GM21367 (cell line): Measurements from ENCODE around the gene SLC7A10.

Experiments used
- ATAC-seq: cut with Tn5 transposase; IDR thresholded peaks from one replicate; pipeline ENCODE4 v1.9.1; 2021; ENCODE audit not compliant: unreplicated experiment

Gene SLC7A10

GRCh38 chr19:33225458-33225926 lies at the start of gene SLC7A10:
Gene SLC7A10 (minus strand): TSS chr19:33225850. CDS start chr19:33225703, 147 bp downstream.
- ATAC-seq = no peak

DNA sequence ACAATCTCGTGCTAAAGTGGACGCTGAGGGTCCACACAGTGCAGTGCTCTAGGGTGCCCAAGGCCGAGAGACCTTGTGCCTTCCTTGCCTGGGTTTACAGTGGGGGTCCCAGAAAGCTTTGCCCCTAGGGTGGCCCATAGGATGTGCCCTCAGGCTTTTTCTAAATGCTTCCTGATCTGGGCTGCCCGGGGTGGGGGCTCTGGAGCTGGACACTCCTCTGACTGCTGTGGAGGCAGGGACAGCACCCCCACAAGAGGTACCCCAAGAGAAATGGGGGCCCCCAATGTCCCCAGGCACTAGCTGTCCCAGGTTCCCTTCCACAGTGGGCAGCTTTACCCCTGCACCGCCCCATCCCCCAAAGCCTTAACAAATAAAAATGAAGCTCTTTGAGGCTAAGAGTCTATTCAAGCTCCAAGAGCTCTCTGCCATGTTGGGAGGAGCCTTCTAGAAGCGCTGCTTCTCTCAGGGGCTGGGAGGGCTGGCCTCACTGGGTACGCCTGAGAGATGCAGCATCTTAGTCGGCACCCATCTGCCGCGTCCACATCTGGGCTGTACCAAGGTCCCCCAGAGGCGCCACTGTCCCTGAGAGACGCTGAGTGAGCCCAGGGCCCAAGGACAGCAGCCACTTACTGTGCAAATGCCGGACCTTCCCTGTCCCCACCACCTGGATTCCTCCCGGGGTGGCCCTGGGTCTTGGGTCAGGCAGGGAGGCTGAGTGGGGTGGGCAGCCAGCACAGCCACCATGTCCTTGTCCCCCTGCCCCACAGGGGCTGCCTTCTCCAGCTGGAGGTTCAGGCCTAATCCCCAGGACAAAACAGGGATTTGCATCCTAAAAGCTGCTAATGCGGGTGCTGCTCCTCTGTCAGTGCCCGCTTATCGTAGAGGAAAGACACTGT lies 49.3 kb upstream of the SLC7A10 start:
- no peak for ATAC-seq

DNA sequence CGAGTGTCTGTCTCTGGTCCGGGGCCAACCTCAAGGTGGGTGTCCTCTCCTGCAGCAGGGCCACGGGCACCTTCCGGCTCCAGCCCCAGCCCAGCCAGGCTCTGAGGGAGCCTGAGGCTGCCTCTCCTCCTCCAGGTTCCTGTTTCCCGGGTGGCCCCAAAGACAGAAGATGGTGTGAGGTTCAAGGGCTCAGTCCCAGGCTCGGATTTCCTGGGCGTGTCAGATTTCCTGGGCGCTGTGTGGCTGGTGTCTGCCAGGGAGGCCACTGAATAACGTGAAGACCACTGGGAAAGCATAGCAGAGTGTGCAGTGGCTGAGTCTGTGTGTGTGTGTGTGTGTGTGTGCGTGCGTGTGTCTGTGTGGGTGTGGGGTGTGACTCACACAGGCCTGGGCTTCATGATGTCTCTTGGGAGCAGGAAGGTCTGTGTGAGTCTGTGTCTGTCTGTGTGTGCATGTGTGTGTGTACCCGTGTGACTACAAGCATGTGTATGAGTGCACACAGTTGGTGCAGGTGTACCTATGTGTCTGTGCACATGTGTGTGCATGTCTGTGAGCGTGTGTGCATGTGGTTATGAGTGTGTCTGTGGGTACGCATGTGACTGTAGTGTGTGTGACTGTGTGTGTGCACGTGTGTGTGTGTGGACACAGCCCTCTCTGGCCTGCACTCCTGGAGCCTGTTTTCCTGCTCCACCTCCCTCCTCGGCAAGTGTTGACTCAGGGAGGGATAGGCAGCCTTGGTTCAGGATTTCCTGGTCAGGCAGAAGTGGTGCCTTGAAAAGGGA lies 48.4 kb upstream of the SLC7A10 start:
- ATAC-seq = no peak

DNA sequence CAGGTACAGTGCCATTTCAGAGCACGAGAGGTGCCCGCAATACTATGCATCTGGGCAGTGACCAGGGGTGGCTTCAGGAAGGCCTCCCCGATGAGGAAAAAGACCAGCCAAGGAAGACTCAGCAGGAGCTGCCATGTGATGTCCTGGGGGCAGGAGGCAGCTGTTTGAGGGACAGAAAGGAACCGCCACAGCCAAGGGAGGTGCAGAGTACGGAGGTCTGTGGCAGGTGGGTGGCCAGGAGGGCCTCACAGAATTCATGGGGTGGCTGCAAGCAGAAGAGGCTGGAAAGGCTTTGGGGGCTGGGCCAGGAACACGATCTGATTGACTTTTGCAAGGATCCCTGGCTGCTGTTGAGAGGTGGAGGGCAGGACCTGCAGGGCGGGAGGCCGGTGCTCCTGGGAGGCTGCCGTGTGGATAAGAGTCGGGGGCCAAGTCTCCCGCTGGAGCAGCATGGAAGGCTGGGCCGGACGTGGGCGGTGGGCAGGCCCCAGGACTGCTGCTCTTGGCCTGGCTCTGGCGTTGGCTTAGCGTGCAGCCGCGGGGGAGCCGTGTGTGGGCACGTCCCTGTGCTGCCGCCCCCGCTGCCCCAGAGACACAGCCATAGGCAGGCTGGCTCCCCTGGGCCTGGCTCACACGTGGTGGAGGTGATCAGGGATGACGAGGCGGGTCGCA lies 47.6 kb upstream of the SLC7A10 start:
- no peak for ATAC-seq

DNA sequence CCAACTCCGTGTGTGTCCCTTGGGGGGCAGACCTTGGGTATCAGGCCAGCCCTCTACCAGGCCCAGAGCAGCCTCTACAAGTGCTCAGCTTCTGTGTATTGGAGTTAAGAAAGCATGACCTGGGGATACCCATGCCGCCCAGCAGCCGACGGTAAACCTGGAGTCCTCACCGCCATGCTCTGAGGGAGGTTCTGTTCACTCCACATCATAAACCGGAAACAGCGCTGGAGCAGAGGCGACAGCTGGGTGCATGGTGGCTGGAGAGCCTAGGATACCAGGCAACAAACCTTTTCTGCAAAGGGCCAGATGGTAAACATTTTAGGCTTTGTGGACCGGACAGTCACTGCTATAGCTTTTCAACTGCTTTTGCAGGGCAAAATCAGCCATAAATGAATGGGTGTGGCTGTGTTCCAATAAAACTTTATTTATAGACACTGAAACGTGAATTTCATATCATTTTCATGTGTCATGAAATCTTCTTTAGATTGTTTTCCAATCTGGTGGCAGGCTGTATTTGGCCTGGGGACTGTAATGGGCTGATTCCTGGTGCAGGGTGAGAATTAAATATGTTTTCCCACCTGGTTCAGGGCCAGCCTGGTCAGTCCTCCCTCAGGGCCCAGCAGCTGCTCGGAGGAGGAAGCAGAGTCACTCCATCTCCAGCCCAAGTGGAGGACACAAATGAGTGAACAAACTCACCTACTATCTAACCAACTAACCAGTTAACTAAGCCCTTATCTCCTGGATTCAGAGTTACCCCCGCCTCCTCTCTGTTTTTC lies 45.8 kb upstream of the SLC7A10 start:
- no peak for ATAC-seq

GRCh38 chr19:33270769-33271168 lies 45.1 kb upstream of the SLC7A10 start:
- ATAC-seq = no peak

DNA sequence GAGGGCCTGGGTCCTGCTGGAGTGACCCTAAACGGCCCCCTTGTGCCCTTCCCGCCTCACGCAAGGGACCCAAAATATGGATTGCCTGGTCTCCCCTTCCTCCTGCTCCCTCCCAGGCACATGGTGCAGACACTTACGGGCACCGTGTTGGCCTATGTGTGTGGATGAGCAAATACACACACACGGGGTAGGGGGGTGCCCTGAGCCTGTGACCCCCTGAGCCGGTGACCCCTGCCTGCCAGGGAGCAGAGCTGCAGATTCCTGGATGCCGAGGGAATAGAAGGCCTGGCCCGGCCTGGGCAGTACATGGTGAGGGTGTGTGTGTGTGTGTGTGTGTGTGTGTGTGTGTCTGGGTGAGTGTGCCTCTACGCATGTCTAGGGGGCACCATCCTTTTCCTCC lies 43.4 kb upstream of the SLC7A10 start:
- no peak for ATAC-seq

GRCh38 chr19:33268162-33268991 lies 42.7 kb upstream of the SLC7A10 start:
- no peak for ATAC-seq

GRCh38 chr19:33267706-33268105 lies 42.1 kb upstream of the SLC7A10 start:
- ATAC-seq = no peak

- ATAC-seq = no peak
Observed at GRCh38 chr19:33266974-33267484, 41.4 kb upstream of the SLC7A10 start.

GRCh38 chr19:33264881-33265445 lies 39.3 kb upstream of the SLC7A10 start:
- ATAC-seq = no peak

DNA sequence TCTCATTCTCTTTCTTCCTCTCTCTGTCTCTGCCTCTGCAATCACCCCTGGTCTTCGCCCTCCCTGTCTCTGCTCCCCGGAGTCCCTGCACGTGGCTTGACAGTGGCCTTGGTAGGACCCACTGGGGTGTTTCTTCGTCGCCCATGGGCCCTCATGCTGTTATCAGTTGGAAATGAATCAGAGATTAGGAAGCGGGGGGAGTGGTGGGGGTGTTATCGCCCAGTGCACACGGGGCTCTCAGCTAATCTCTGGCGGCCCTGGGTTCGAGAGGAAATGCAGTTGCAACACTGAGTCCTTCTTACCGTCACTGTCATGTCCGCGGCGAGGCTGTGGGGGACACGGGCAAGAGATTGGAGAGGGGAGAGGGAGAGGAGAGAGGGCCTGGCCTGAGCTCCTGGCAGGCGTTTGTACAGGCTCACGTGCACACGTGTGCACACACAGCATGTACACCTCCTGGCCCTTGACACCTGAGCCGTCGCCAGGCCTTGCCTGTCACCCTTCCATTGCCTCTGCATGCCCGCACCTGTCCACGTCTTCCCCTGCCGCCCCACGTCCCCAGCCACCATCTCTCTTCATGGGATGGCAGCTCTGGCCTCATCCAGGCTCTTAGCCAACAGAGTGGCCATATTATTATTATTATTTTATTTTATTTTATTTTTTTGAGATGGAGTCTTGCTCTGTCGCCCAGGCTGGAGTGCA lies 37.8 kb upstream of the SLC7A10 start:
- no peak for ATAC-seq

- no peak for ATAC-seq
Observed at GRCh38 chr19:33261511-33262189, 36.0 kb upstream of the SLC7A10 start.

DNA sequence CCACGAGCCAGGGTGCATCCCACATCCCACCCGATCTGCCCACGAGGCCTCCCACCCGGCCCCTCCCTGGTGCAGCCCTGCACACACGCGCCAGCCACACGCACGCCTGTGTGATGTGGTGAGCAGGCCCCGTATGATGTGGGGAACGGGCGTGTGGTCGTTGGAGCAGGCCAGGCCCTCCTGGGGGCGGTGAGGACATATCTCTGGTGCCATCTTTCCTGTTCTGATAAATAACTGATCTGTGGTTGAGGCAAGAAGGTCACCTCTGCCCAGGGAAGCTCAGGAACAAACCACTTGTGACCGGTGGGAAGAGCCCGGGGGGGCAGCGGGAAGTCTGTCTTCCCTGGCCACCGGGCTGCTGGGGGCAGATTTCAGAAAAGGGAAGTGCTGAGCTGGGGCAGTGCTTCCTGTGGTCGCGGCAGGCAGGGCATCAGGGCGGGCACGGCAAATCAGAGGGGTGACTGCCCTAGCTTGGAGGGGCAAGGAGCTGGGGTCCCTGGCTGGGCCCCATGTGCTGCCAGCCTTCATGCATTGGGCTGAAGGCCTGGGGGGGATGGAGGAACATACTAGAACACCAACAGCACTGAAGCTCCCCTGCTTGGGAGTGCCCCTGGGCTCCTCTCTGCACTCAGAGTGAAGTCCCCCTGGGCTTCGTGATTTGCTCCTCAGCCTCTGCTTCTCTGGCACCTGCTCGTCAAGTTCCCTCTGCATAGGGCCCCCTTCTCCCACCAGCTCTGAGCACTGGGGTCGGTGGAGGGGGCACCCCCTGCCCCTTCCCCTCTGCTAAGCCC lies 35.2 kb upstream of the SLC7A10 start:
- ATAC-seq = no peak

DNA sequence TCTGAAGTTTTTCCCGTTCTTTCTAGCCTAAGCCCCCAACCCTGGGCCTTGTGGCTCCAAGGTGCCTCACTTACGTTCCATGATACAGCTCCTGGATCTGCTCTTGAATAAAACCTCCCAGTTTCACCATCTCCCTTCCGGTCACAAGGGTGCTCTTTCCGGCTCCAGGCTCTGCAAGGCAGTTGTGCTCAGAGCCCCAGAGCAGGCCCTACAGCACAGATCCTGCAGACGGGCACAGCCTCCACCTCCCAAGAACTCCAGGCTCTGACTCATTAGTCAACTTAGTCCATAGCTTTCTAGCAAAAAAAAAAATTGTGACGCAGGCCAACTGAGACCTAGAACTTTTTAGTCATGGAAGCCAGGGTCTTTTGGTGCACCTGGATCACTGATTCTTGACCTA lies 33.9 kb upstream of the SLC7A10 start:
- no peak for ATAC-seq

DNA sequence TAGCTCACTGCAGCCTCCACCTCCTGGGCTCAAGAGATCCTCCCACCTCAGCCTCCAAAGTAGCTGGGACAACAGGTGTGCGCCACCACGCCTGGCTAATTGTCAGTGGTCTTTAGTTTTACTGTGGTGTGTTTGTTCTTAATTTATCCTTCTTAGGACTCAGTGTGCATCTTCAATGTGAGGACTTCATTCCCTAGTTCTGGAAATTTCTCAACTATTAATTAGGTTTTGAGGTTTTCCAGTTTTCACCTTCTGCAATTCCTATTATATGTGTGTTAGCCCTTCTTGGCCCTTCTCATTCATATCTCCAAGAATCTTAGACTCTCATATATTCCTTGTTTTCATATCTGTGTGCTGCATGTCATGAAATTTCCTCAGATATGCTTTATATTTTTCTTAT lies 32.2 kb upstream of the SLC7A10 start:
- ATAC-seq = no peak

DNA sequence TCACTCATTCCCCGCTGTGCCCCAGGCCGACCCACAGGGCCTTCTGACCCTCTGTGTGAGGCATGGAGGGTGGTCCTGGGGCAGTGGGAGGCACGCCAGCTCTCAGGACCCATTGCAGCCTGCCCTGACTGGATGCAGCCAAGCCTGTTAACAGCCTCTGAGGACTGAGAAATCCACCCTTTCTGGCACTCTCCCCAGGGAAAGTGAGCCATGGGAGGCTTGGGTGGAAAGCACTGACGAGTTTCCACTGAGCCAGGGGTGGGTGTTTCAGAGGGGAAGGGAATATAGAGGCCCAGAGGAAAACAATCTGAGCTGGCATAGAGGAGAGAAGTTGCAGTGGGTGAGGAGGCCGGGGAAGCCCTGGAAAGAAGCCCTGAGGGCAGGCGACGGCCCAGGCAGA lies 30.6 kb upstream of the SLC7A10 start:
- no peak for ATAC-seq
